ENCODE results near the gene PRPSAP2.

PRPSAP2 gene

DNA sequence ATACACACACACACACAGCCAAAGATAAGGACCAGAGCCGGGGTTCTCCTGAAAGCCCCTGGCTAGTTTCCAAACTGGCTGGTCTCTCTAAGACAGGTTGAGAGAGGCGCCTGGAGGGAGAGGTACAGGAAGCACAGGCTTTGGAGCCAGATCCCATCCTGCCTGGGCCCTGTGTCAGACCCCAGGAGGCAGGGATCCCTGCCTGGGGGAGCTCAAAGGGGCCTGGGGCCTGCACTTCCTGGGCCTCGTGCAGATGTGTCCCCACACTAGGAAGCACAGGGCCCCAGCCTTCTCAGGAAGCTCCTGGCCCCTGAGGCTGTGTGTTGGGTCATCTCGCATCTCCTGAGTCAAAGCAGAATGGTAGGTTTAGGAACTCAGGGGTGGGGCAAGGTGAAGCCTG, 110.0 kb downstream of the PRPSAP2 start:
- Histone ChIP-seq H3K4me3 (ENCODE audit: low read depth, low read length) (no peak overlapping the region), H3K27me3 (ENCODE audit: control insufficient read depth, insufficient read depth, low read length) (no peaks in the 10 kb centered on the region), H3K9me3 (ENCODE audit: control insufficient read depth, insufficient read depth, low read length) (no peaks in the 10 kb centered on the region), H3K36me3 (ENCODE audit: control insufficient read depth, insufficient read depth, low read length) (peaks cover 23% of the 10 kb centered on the region), H3K4me1 (ENCODE audit: control insufficient read depth, insufficient read depth, low read length) (no peaks in the 10 kb centered on the region), H3K9ac (ENCODE audit: low read depth, low read length) (peak overlapping the region; percentile 65)

DNA sequence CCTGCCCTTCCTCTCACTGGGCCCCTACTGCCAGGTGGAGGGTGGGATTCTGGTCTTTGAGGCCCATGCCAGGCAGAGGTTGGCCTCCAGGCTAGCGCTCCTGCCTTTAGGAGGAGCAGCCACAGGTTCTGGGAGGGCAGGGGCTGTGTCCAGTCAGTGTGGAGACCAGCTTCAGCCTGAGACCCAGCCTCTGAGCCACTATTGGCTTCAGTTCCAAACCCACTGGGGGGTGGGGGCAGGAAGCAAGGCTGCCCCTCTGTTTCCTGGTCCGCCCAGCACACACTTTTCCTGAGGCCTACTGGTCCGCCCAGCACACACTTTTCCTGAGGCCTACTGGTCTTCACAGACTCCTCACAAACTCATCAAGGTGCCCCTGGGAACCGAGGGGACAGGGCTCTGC, 110.4 kb downstream of the PRPSAP2 start:
- peaks cover 24% of the 10 kb centered on the region for H3K36me3 ChIP-seq (ENCODE audit: control insufficient read depth, insufficient read depth, low read length)
- H3K9ac ChIP-seq (ENCODE audit: low read depth, low read length): peak overlapping the region; percentile 65

DNA sequence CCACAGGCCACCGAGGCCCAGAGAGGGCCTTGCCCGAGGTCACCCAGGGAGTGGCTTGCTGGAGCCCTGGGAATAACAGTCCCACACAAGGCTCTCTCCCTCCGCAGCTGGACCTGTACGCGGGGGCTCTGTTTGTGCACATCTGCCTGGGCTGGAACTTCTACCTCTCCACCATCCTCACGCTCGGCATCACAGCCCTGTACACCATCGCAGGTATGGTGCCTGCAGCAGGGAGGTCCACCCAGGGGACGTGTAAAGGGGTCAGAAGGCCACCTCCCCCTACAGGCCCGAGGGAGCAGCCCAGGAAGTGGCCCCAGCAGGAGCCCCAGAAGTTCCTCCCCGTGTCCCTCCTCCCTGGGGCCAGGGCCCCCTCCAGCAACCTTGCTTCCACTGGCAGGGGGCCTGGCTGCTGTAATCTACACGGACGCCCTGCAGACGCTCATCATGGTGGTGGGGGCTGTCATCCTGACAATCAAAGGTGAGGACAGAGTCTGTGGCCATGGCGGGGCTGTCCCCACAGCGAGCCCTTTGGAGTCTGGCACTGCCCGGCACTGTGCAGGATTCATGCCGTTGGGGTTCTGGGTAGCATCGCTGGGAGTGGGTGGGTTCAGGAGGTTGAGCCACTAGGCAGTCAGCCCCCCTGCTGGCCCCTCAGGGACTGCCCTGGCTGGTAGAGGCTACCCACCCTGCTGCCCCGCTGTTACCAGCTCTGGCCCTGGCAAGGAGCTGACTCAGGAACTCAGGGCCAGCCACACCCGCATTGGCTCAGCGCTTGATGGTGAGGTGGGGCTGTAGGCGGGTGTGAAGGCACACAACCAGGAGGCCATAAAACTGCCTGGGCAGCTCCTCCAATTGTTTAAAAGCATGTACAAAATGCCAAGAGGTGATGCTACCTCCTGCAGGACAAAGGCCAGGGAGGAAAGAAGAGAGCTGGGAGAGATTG, 111.3 kb downstream of the PRPSAP2 start:
- Histone ChIP-seq H3K27me3 (ENCODE audit: control insufficient read depth, insufficient read depth, low read length) (no peaks in the 10 kb centered on the region), H3K9ac (ENCODE audit: low read depth, low read length) (no peak overlapping the region), H3K9me3 (ENCODE audit: control insufficient read depth, insufficient read depth, low read length) (no peaks in the 10 kb centered on the region), H3K36me3 (ENCODE audit: control insufficient read depth, insufficient read depth, low read length) (peaks cover 27% of the 10 kb centered on the region), H3K4me1 (ENCODE audit: control insufficient read depth, insufficient read depth, low read length) (no peaks in the 10 kb centered on the region), H3K4me3 (ENCODE audit: low read depth, low read length) (no peak overlapping the region)

More for the DNA sequence above, 110.4 kb downstream of the PRPSAP2 start:
- no peaks in the 10 kb centered on the region for H3K27me3 ChIP-seq (ENCODE audit: control insufficient read depth, insufficient read depth, low read length)
- H3K4me3 ChIP-seq (ENCODE audit: low read depth, low read length): no peak overlapping the region
- H3K4me1 ChIP-seq (ENCODE audit: control insufficient read depth, insufficient read depth, low read length): no peaks in the 10 kb centered on the region
- H3K9me3 ChIP-seq (ENCODE audit: control insufficient read depth, insufficient read depth, low read length): no peaks in the 10 kb centered on the region

GRCh38 chr17:18970582-18971480, 112.9 kb downstream of the PRPSAP2 start:
- no peak overlapping the region for H3K4me3 ChIP-seq (ENCODE audit: low read depth, low read length)
- peaks cover 36% of the 10 kb centered on the region for H3K36me3 ChIP-seq (ENCODE audit: control insufficient read depth, insufficient read depth, low read length)
- H3K4me1 ChIP-seq (ENCODE audit: control insufficient read depth, insufficient read depth, low read length): no peaks in the 10 kb centered on the region
- no peaks in the 10 kb centered on the region for H3K27me3 ChIP-seq (ENCODE audit: control insufficient read depth, insufficient read depth, low read length)
- H3K9me3 ChIP-seq (ENCODE audit: control insufficient read depth, insufficient read depth, low read length): no peaks in the 10 kb centered on the region
- no peak overlapping the region for H3K9ac ChIP-seq (ENCODE audit: low read depth, low read length)

DNA sequence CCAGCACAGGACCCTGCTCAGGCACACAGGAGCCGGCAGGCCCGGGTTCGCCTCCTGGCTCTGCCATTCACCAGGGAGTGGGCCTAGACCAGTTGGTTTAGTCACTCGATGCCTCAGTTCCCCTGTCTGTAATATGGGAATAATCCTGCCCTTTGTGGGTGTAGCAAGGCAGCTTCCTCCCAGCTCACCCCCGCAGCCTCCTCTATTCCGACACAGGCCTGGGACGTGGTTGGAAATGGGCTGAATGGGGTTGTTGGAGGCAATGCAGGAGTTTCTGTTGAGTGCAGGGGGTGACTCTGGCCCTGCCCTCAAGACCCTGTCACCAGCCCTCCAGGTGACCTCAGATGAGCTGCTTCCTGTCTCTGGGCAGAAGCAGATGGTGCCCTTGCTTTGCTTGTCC, 113.9 kb downstream of the PRPSAP2 start:
- no peak overlapping the region for H3K4me3 ChIP-seq (ENCODE audit: low read depth, low read length)
- H3K27me3 ChIP-seq (ENCODE audit: control insufficient read depth, insufficient read depth, low read length): no peaks in the 10 kb centered on the region
- peaks cover 43% of the 10 kb centered on the region for H3K36me3 ChIP-seq (ENCODE audit: control insufficient read depth, insufficient read depth, low read length)
- H3K9me3 ChIP-seq (ENCODE audit: control insufficient read depth, insufficient read depth, low read length): no peaks in the 10 kb centered on the region
- no peak overlapping the region for H3K9ac ChIP-seq (ENCODE audit: low read depth, low read length)
- H3K4me1 ChIP-seq (ENCODE audit: control insufficient read depth, insufficient read depth, low read length): no peaks in the 10 kb centered on the region

DNA sequence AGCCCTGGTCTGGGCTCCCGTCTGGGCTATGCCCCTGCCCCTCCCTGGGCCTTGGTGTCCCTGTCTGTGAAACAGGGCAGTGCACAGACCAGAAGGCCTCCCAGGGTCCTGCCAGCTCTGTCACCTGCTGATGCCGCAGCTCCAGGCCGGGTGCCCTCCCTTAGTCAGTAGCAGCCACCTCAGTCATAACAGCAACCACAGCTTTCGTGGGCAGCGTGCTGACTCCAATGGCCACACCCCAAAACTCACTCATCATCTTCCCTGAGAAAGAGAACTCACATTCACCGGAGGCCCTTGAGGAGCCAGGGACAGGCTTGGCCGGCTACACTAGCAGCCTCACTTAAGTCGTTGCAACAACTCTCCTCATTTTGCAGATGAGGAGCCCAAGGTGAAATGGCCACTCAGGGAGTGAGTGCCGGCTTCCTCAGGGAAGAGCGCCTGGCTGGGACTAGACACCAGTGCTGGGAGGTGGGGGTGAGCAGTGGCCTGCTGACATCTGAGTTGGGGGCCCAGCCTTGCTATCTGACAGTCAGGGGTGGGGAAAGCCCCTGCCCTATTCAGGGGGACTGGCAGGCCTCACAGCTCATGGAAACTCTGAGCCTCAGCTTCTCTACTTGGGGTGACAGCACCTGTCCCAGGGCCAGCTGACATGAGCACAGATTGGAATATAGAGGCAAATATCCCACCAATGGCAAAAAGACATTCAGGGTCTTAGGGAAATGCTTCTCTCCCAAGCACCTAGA, 116.6 kb downstream of the PRPSAP2 start:
- H3K4me3 ChIP-seq (ENCODE audit: low read depth, low read length): no peak overlapping the region
- no peaks in the 10 kb centered on the region for H3K27me3 ChIP-seq (ENCODE audit: control insufficient read depth, insufficient read depth, low read length)
- H3K9me3 ChIP-seq (ENCODE audit: control insufficient read depth, insufficient read depth, low read length): no peaks in the 10 kb centered on the region
- H3K36me3 ChIP-seq (ENCODE audit: control insufficient read depth, insufficient read depth, low read length): peaks cover 68% of the 10 kb centered on the region
- H3K4me1 ChIP-seq (ENCODE audit: control insufficient read depth, insufficient read depth, low read length): no peaks in the 10 kb centered on the region
- no peak overlapping the region for H3K9ac ChIP-seq (ENCODE audit: low read depth, low read length)

- no peaks in the 10 kb centered on the region for H3K9me3 ChIP-seq (ENCODE audit: control insufficient read depth, insufficient read depth, low read length)
- H3K36me3 ChIP-seq (ENCODE audit: control insufficient read depth, insufficient read depth, low read length): peaks cover 69% of the 10 kb centered on the region
- no peaks in the 10 kb centered on the region for H3K4me1 ChIP-seq (ENCODE audit: control insufficient read depth, insufficient read depth, low read length)
- H3K4me3 ChIP-seq (ENCODE audit: low read depth, low read length): no peak overlapping the region
- H3K9ac ChIP-seq (ENCODE audit: low read depth, low read length): no peak overlapping the region
- no peaks in the 10 kb centered on the region for H3K27me3 ChIP-seq (ENCODE audit: control insufficient read depth, insufficient read depth, low read length)
These were observed 117.7 kb downstream of the PRPSAP2 start for GRCh38 chr17:18975597-18975996.

GRCh38 chr17:18976201-18976600, 118.3 kb downstream of the PRPSAP2 start:
- Histone ChIP-seq H3K4me1 (ENCODE audit: control insufficient read depth, insufficient read depth, low read length) (no peaks in the 10 kb centered on the region), H3K27me3 (ENCODE audit: control insufficient read depth, insufficient read depth, low read length) (no peaks in the 10 kb centered on the region), H3K36me3 (ENCODE audit: control insufficient read depth, insufficient read depth, low read length) (peaks cover 65% of the 10 kb centered on the region), H3K4me3 (ENCODE audit: low read depth, low read length) (no peak overlapping the region), H3K9ac (ENCODE audit: low read depth, low read length) (no peak overlapping the region), H3K9me3 (ENCODE audit: control insufficient read depth, insufficient read depth, low read length) (no peaks in the 10 kb centered on the region)

- Histone ChIP-seq H3K4me1 (ENCODE audit: control insufficient read depth, insufficient read depth, low read length) (no peaks in the 10 kb centered on the region), H3K36me3 (ENCODE audit: control insufficient read depth, insufficient read depth, low read length) (peaks cover 60% of the 10 kb centered on the region), H3K9ac (ENCODE audit: low read depth, low read length) (no peak overlapping the region), H3K4me3 (ENCODE audit: low read depth, low read length) (no peak overlapping the region), H3K27me3 (ENCODE audit: control insufficient read depth, insufficient read depth, low read length) (no peaks in the 10 kb centered on the region), H3K9me3 (ENCODE audit: control insufficient read depth, insufficient read depth, low read length) (no peaks in the 10 kb centered on the region)
These were observed 119.1 kb downstream of the PRPSAP2 start for GRCh38 chr17:18977021-18977420.

DNA sequence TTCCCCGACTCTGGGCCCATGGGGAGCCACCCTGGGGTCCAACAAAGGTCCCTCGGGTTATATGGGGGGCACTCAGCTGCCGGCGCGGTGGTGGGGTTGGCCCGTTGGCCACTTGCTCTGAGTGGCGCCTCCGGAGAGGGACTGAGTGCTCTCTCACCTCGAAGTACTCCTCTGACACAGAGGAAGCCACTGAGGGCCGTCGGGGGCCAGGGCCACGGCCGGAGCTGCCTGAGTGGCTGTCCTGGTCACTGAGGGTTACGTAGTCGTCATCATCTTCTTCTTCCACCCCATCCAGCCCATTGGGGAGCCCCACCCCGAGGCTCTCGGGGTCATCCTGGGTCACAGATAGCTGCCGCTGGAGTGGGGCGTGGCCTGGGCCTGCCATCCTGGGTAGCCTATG, 119.7 kb downstream of the PRPSAP2 start:
- peaks cover 57% of the 10 kb centered on the region for H3K36me3 ChIP-seq (ENCODE audit: control insufficient read depth, insufficient read depth, low read length)

GRCh38 chr17:18978050-18978449, 120.1 kb downstream of the PRPSAP2 start:
- peaks cover 57% of the 10 kb centered on the region for H3K36me3 ChIP-seq (ENCODE audit: control insufficient read depth, insufficient read depth, low read length)
- H3K4me3 ChIP-seq (ENCODE audit: low read depth, low read length): no peak overlapping the region
- H3K4me1 ChIP-seq (ENCODE audit: control insufficient read depth, insufficient read depth, low read length): no peaks in the 10 kb centered on the region
- H3K9ac ChIP-seq (ENCODE audit: low read depth, low read length): no peak overlapping the region
- no peaks in the 10 kb centered on the region for H3K9me3 ChIP-seq (ENCODE audit: control insufficient read depth, insufficient read depth, low read length)
- no peaks in the 10 kb centered on the region for H3K27me3 ChIP-seq (ENCODE audit: control insufficient read depth, insufficient read depth, low read length)

More for the DNA sequence above, 119.7 kb downstream of the PRPSAP2 start:
- H3K4me3 ChIP-seq (ENCODE audit: low read depth, low read length): no peak overlapping the region
- H3K9me3 ChIP-seq (ENCODE audit: control insufficient read depth, insufficient read depth, low read length): no peaks in the 10 kb centered on the region
- no peaks in the 10 kb centered on the region for H3K4me1 ChIP-seq (ENCODE audit: control insufficient read depth, insufficient read depth, low read length)
- no peak overlapping the region for H3K9ac ChIP-seq (ENCODE audit: low read depth, low read length)
- no peaks in the 10 kb centered on the region for H3K27me3 ChIP-seq (ENCODE audit: control insufficient read depth, insufficient read depth, low read length)

Data from iPS-15b (cell line).